Lung (tissue), 16 donors: ENCODE measurements around the gene PKIB. TPM values are rescaled to one million over a fixed set of nuclear protein-coding genes. Genes with fewer than 3 reads are reported as not detected.

ENCODE experiments used
- ATAC-seq: fragments of 200-7000 bp; cut with Tn5 transposase; one replicate; pipeline ENCODE4 v1.9.1; 2020; ENCODE audit warnings: moderate number of reproducible peaks; ENCODE audit not compliant: insufficient read depth, low FRiP score
- DNase-seq, 3 donors: peaks; one replicate each; pipeline ENCODE4 v3.0.0-alpha.2; 2013 to 2017
- H3K27ac ChIP-seq, 2 donors: one replicate each; pipeline ENCODE4 v1.5.1; 2013; ENCODE audit warnings: mild to moderate bottlenecking in 2 of 2, moderate library complexity in 2 of 2, control low read depth in 1 of 2, inconsistent platforms in 1 of 2, low read depth in 1 of 2, low read length in 1 of 2
- H3K27me3 ChIP-seq, 3 donors: one replicate each; pipeline ENCODE4 v1.5.1; 2013; ENCODE audit warnings: low read length in 2 of 3; ENCODE audit not compliant: control insufficient read depth in 3 of 3, insufficient read depth in 3 of 3
- H3K36me3 ChIP-seq, 4 donors: one replicate each; pipeline ENCODE4 v1.5.1; 2013; ENCODE audit warnings: low read length in 4 of 4, mild to moderate bottlenecking in 1 of 4, moderate library complexity in 1 of 4; ENCODE audit not compliant: control insufficient read depth in 4 of 4, insufficient read depth in 4 of 4
- H3K4me1 ChIP-seq, 5 donors: one replicate each; pipeline ENCODE4 v1.5.1; 2013; ENCODE audit warnings: low read length in 5 of 5, mild to moderate bottlenecking in 2 of 5, moderate library complexity in 1 of 5; ENCODE audit not compliant: control insufficient read depth in 5 of 5, insufficient read depth in 5 of 5
- H3K4me3 ChIP-seq: one replicate; pipeline ENCODE4 v1.5.1; 2013; ENCODE audit warnings: mild to moderate bottlenecking, control low read depth, moderate library complexity
- H3K9ac ChIP-seq, 2 donors: one replicate each; pipeline ENCODE4 v1.5.1; 2013; ENCODE audit warnings: low read length in 2 of 2, control low read depth in 1 of 2; ENCODE audit not compliant: insufficient read depth in 1 of 2
- H3K9me3 ChIP-seq, 4 donors: one replicate each; pipeline ENCODE4 v1.5.1; 2013; ENCODE audit warnings: low read length in 3 of 4, mild to moderate bottlenecking in 1 of 4, moderate library complexity in 1 of 4; ENCODE audit not compliant: control insufficient read depth in 4 of 4, insufficient read depth in 3 of 4
- CTCF ChIP-seq: IDR thresholded peaks from 2 replicates; pipeline ENCODE4 v1.5.1; 2012; ENCODE audit warnings: mild to moderate bottlenecking; ENCODE audit errors: control extremely low read depth, extremely low read depth
- WGBS, 2 donors: extraction: QIAGEN DNeasy Blood & Tissue Kit; methylation state at CpG; one replicate each; pipeline ENCODE4 v1.1.7; 2013; 5-methylcytosine and 5-hydroxymethylcytosine counted together
- long read RNA-seq, 5 donors: transcript quantifications; one replicate each; lab custom pipeline, GENCODE V29; 2026
- polyA plus RNA-seq, 2 donors: library from polyadenylated mRNA; stranded (reverse); fragments of 200-250 nt; gene quantifications; one replicate each; pipeline ENCODE4 v1.2.1, GENCODE V29; 2013
- total RNA-seq, 2 donors: library from RNA; depleted of rRNA in 1 of 2; stranded (reverse); fragments of >200 nt in 1 of 2; gene quantifications; one replicate each; pipeline ENCODE4 v1.2.1, GENCODE V29; 2014 to 2021
- donor health status: control.
- donor health status: control.
- donor health status: Bipolar disorder and iron deficiency.
- donor health status: healthy.
- donor health status: DM: yes; HTN: yes; CAD: no.

PKIB gene
- total RNA-seq, result 1 to 10 TPM; 4.5 to 5.3 TPM
- 1 to 10 TPM; 3.0 to 7.4 TPM for polyA plus RNA-seq
- long read RNA-seq, donor 1, partial matches to known transcripts, result 0 of 1 reads
- long read RNA-seq, donor 1, other reads (novel, unspliced or antisense), result 0 of 1 reads
- long read RNA-seq, donor 2, partial matches to known transcripts, result 0 of 1 reads
- long read RNA-seq, donor 2, other reads (novel, unspliced or antisense), result 0 of 1 reads
- long read RNA-seq, donor 3, partial matches to known transcripts, result 0 of 1 reads
- long read RNA-seq, donor 3, other reads (novel, unspliced or antisense), result 0 of 1 reads
- long read RNA-seq, donor 4, result 0 reads
- long read RNA-seq, donor 5, partial matches to known transcripts, result 0 of 1 reads
- long read RNA-seq, donor 5, other reads (novel, unspliced or antisense), result 0 of 1 reads

GRCh38 chr6:122609881-122610689, at the start of gene PKIB:
PKIB (plus strand) TSS chr6:122610405; CDS start chr6:122717795, 107,390 bp downstream.
- 1 to 2% methylated on average over 61 to 66 of the region's 66 CpGs for WGBS, 2 donors
- peak within 1 kb of the TSS; percentile 30 for H3K4me3 ChIP-seq
- H3K27me3 ChIP-seq, result peaks cover 0 to 33% (median 24%) of the 10 kb centered on the region in 3 donors
- H3K9ac ChIP-seq, result peak within 1 kb of the TSS; percentile 16 to 72
- H3K9me3 ChIP-seq, result no peaks in the 10 kb centered on the region
- ATAC-seq (peak; percentile 92), DNase-seq (peak; percentile 74 to 84 (median 82))
- H3K4me1 ChIP-seq, result peaks cover 0 to 9% (median 0%) of the 10 kb centered on the region in 5 donors
- TF ChIP-seq CTCF, result no peak
- H3K27ac ChIP-seq, result no peak within 1 kb of the TSS
- no peaks in the 10 kb centered on the region for H3K36me3 ChIP-seq

GRCh38 chr6:122563364-122564052, 46.7 kb upstream of the PKIB start:
- Histone ChIP-seq H3K36me3 (no peaks in the 10 kb centered on the region), H3K27me3 (no peaks in the 10 kb centered on the region), H3K9ac (no peak overlapping the region), H3K4me1 (no peaks in the 10 kb centered on the region), H3K4me3 (no peak overlapping the region), H3K27ac (no peak overlapping the region), H3K9me3 (peaks cover 0 to 4% (median 1%) of the 10 kb centered on the region in 4 donors)
- ATAC-seq (no peak), DNase-seq (no peak)
- 93 to 94% methylated on average over 8 of the region's 8 CpGs for WGBS, 2 donors
- no peak for TF ChIP-seq CTCF

GRCh38 chr6:122564230-122564629, 46.0 kb upstream of the PKIB start:
- H3K9ac ChIP-seq, result no peak overlapping the region
- no peaks in the 10 kb centered on the region for H3K36me3 ChIP-seq
- no peak for TF ChIP-seq CTCF
- 82 to 87% methylated on average over 3 of the region's 3 CpGs for WGBS, 2 donors
- no peaks in the 10 kb centered on the region for H3K4me1 ChIP-seq
- H3K27ac ChIP-seq, result no peak overlapping the region
- no peak for ATAC-seq
- no peak for DNase-seq
- no peak overlapping the region for H3K4me3 ChIP-seq
- H3K9me3 ChIP-seq, result peaks cover 0 to 7% (median 1%) of the 10 kb centered on the region in 4 donors
- no peaks in the 10 kb centered on the region for H3K27me3 ChIP-seq
